Articular chondrocyte of knee joint (primary cell): ENCODE data around the gene MX1. TPM values are rescaled to one million over a fixed set of nuclear protein-coding genes. Genes with fewer than 3 reads are reported as not detected.

Source experiments
- total RNA-seq: library from RNA; depleted of rRNA; stranded (reverse); fragments of >200 nt; gene quantifications from 2 replicates; pipeline ENCODE4 v1.2.3, GENCODE V29; 2012

Gene MX1, protein sequence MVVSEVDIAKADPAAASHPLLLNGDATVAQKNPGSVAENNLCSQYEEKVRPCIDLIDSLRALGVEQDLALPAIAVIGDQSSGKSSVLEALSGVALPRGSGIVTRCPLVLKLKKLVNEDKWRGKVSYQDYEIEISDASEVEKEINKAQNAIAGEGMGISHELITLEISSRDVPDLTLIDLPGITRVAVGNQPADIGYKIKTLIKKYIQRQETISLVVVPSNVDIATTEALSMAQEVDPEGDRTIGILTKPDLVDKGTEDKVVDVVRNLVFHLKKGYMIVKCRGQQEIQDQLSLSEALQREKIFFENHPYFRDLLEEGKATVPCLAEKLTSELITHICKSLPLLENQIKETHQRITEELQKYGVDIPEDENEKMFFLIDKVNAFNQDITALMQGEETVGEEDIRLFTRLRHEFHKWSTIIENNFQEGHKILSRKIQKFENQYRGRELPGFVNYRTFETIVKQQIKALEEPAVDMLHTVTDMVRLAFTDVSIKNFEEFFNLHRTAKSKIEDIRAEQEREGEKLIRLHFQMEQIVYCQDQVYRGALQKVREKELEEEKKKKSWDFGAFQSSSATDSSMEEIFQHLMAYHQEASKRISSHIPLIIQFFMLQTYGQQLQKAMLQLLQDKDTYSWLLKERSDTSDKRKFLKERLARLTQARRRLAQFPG
- 7.3 and 35.1 TPM in 2 replicates for total RNA-seq

DNA sequence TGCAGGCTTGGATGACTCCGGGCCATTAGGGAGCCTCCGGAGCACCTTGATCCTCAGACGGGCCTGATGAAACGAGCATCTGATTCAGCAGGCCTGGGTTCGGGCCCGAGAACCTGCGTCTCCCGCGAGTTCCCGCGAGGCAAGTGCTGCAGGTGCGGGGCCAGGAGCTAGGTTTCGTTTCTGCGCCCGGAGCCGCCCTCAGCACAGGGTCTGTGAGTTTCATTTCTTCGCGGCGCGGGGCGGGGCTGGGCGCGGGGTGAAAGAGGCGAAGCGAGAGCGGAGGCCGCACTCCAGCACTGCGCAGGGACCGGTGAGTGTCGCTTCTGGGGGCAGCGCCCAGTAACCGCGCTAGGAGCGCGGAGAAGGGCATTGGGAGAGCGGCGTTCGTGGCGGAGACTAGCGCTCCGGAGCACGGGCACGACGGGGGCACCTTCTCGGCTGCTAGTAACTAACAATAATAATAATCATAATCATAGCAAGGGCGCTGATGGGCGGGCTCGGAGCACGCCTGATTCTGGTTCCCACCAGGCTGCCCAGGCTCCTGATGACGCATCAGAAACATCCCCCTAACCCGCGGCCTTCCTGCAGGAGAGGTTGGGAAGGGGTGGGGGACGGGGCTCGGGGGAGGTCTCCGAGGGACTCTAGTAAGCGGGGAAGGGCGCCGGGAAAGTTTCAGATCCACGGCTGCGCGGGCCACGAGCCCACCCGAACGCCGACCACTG lies at the start of gene MX1:
Gene MX1 (plus strand): TSS at position 286 of the 722 bp plus-strand sequence. CDS start 5,832 bp downstream, outside the sequence.

DNA sequence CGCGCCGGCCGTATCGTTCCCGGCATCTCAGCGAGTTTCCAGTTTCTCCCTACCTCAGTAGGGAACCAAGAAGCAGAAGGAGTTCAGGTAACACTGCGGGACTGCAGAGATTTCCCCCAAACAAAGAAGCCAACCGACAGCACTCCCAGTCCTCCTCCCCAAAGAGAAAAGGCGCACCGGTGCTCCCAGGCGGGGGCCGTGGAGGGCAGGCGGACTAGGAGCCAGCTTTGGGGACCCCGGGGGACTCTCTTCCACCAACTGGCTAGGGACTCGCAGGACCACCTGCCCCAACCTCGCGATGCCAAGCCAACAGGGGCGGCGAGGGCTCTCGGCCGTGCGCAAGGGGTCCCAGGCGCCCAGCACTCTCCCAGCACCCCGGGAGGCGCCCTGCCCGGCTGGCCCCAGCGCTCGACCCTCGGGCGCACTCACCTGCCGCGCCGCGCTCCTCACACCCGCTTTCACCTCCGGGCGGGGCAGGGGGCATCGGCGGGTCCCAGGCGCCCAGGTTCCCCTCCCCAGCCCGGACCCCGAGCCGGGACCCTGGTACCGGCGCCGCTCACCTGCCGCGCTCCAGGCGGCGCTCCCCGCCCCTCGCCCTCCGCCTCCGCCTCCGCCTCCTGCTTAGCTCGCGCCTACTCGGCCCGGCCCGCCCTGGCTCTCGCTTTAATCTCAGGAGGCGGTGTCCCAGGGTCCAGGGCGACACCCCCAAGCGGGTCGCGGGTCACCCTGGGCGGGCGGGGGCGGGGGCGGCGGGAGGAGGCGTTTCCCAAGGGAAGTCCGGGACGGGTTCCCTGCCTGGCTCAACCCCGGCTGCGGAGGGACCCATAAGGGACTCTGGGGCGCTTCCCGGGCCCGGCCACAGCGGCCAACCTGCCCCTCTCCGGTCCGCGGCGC lies 81.7 kb downstream of the MX1 start, which contains the start of gene TMPRSS2:
Gene TMPRSS2 (minus strand): TSS at position 638 of the 894 bp plus-strand sequence. CDS start 10,025 bp downstream, outside the sequence.

Other genes with a start within 250 kb of the MX1 start
- gene FAM3B, start 109.4 kb upstream of the MX1 start, total RNA-seq = not detected in 2 replicates
- gene MX2, start 64.2 kb upstream of the MX1 start, total RNA-seq = 0.52 and 0.76 TPM in 2 replicates
- gene TMPRSS2, start 81.9 kb downstream of the MX1 start, total RNA-seq = not detected in 2 replicates